NB4 (cell line): ENCODE measurements around the gene MAP4K2.
A peak's percentile ranks its signal among the peaks of the same experiment; 100 is the strongest.

ENCODE experiments used
- DNase-seq: peaks from one replicate; pipeline ENCODE4 v3.0.0; 2010; ENCODE audit warnings: low read depth
- H3K4me3 ChIP-seq: one replicate; pipeline ENCODE4 v1.5.1; 2011; ENCODE audit warnings: mild to moderate bottlenecking, low read depth, low read length, moderate library complexity
- CTCF ChIP-seq: IDR thresholded peaks from one replicate; pipeline ENCODE4 v1.5.1; 2012; ENCODE audit warnings: low read depth, low read length
- MYC ChIP-seq: IDR thresholded peaks from 2 replicates; pipeline ENCODE4 v1.6.1; 2011; ENCODE audit warnings: low read depth, low read length
- POLR2A ChIP-seq: IDR thresholded peaks from 2 replicates; pipeline ENCODE4 v1.6.1; 2011; ENCODE audit warnings: mild to moderate bottlenecking; ENCODE audit not compliant: insufficient read length; ENCODE audit errors: extremely low read depth
- TF ChIP-seq, protein P1 (sequence below): IDR thresholded peaks from 2 replicates; pipeline ENCODE4 v1.6.1; 2011; ENCODE audit warnings: low read depth, low read length

The MAP4K2 gene

GRCh38 chr11:64805481-64805880, 2.5 kb upstream of the MAP4K2 start:
- H3K4me3 ChIP-seq: no peak overlapping the region
- no peak for TF ChIP-seq POLR2A
- no peak for TF ChIP-seq CTCF
- no peak for TF ChIP-seq MYC
- TF ChIP-seq, protein P1, sequence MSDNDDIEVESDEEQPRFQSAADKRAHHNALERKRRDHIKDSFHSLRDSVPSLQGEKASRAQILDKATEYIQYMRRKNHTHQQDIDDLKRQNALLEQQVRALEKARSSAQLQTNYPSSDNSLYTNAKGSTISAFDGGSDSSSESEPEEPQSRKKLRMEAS: no peak
- no peak for DNase-seq

GRCh38 chr11:64804346-64805210, 1.6 kb upstream of the MAP4K2 start:
- peak; percentile 36 for DNase-seq
- no peak overlapping the region for H3K4me3 ChIP-seq
- TF ChIP-seq POLR2A: no peak
- peak; percentile 16 for TF ChIP-seq CTCF

GRCh38 chr11:64803846-64804345, 882 bp upstream of the MAP4K2 start:
- no peak for DNase-seq
- TF ChIP-seq CTCF (no peak), POLR2A (no peak), MYC (no peak)
- TF ChIP-seq, protein P1: no peak
- peak overlapping the region; percentile 63 for H3K4me3 ChIP-seq

- TF ChIP-seq, protein P1: no peak
- TF ChIP-seq CTCF (no peak), POLR2A (no peak), MYC (no peak)
- DNase-seq: no peak
- H3K4me3 ChIP-seq: peak overlapping the region; percentile 40
These were observed 450 bp downstream of the MAP4K2 start for GRCh38 chr11:64802370-64803157.

- peak overlapping the region; percentile 40 for H3K4me3 ChIP-seq
- peak; percentile 54 for DNase-seq
- TF ChIP-seq, protein P1: no peak
- no peak for TF ChIP-seq MYC
- no peak for TF ChIP-seq CTCF
- TF ChIP-seq POLR2A: no peak
These were observed 1.2 kb downstream of the MAP4K2 start for GRCh38 chr11:64801561-64802369.
